WTC11 (cell line): ENCODE measurements around the gene LCNL1. TPM values are rescaled to one million over a fixed set of nuclear protein-coding genes. Genes with fewer than 3 reads are reported as not detected.

Experiments used
- ATAC-seq: fragments of 200-7000 bp; cut with Tn5 transposase; 2 replicates; pipeline ENCODE4 v1.10.0; 2021; ENCODE audit warnings: mild to moderate bottlenecking, moderate library complexity
- CTCF ChIA-PET: fragments of 300-600 bp; sonication (Branson Sonifier 250); formaldehyde crosslinking; loops from one replicate; lab custom pipeline; 2021; ENCODE audit warnings: antibody characterized with exemption; lab: Charles Lee
- POLR2A ChIA-PET: fragments of 350-600 bp; sonication (Branson Sonifier 250); formaldehyde crosslinking; loops from one replicate; lab custom pipeline; 2021; ENCODE audit warnings: antibody characterized with exemption; lab: Charles Lee
- DNase-seq: peaks from one replicate; pipeline ENCODE4 v3.0.0; 2021; ENCODE audit warnings: low spot score
- H3K27ac Mint-ChIP-seq: 2 replicates; pipeline ENCODE4 v1.8.0; 2021; ENCODE audit warnings: mixed read lengths
- H3K27me3 Mint-ChIP-seq: 2 replicates; pipeline ENCODE4 v1.8.0; 2021; ENCODE audit warnings: low read depth, mild to moderate bottlenecking, moderate library complexity, mixed read lengths
- H3K36me3 Mint-ChIP-seq: 2 replicates; pipeline ENCODE4 v1.8.0; 2021; ENCODE audit warnings: mixed read lengths
- H3K4me1 Mint-ChIP-seq: 2 replicates; pipeline ENCODE4 v1.8.0; 2022; ENCODE audit warnings: mixed read lengths
- H3K4me3 Mint-ChIP-seq: 2 replicates; pipeline ENCODE4 v1.8.0; 2021; ENCODE audit warnings: mild to moderate bottlenecking, moderate library complexity, mixed read lengths
- H3K9me3 Mint-ChIP-seq: 2 replicates; pipeline ENCODE4 v1.8.0; 2021; ENCODE audit warnings: mixed read lengths
- ARID4B ChIP-seq: sonication (generic); formaldehyde crosslinking; IDR thresholded peaks from 2 replicates; pipeline ENCODE4 v1.8.0; 2023; ENCODE audit warnings: missing genetic modification reagents, mild to moderate bottlenecking, borderline replicate concordance
- ATF3 ChIP-seq: sonication (generic); formaldehyde crosslinking; conservative IDR thresholded peaks from 2 replicates; pipeline ENCODE4 v1.8.1; 2022; ENCODE audit warnings: mild to moderate bottlenecking, missing genetic modification reagents
- E2F5 ChIP-seq: sonication (generic); formaldehyde crosslinking; IDR thresholded peaks from 2 replicates; pipeline ENCODE4 v1.8.1; 2022; ENCODE audit warnings: mild to moderate bottlenecking, moderate library complexity, missing genetic modification reagents
- HMGA2 ChIP-seq: fragments of 250-450 bp; sonication (Bioruptor Pico); IDR thresholded peaks from 2 replicates; pipeline ENCODE4 v1.4.0; 2021; ENCODE audit warnings: mild to moderate bottlenecking, moderate library complexity
- OVOL2 ChIP-seq: fragments of 250-450 bp; sonication (Bioruptor Pico); IDR thresholded peaks from 2 replicates; pipeline ENCODE4 v1.9.0; 2021; ENCODE audit warnings: mild to moderate bottlenecking, borderline replicate concordance
- RORB ChIP-seq: fragments of 250-450 bp; sonication (Bioruptor Pico); IDR thresholded peaks from 2 replicates; pipeline ENCODE4 v1.9.0; 2021; ENCODE audit warnings: mild to moderate bottlenecking
- SMAD4 ChIP-seq: sonication (generic); formaldehyde crosslinking; IDR thresholded peaks from 2 replicates; pipeline ENCODE4 v1.8.0; 2022; ENCODE audit warnings: mild to moderate bottlenecking, missing genetic modification reagents
- ZNF512 ChIP-seq: sonication (generic); formaldehyde crosslinking; IDR thresholded peaks from 2 replicates; pipeline ENCODE4 v1.8.1; 2022; ENCODE audit warnings: missing genetic modification reagents, borderline replicate concordance
- ZSCAN18 ChIP-seq: fragments of 250-450 bp; sonication (Bioruptor Pico); IDR thresholded peaks from 2 replicates; pipeline ENCODE4 v2.1.2; 2022; ENCODE audit warnings: mild to moderate bottlenecking, moderate library complexity
- total RNA-seq: library from RNA; stranded (reverse); gene quantifications from 3 replicates; pipeline ENCODE4 v1.2.3, GENCODE V29; 2021

LCNL1 gene
- total RNA-seq, 1 experiment from 2014 or later, result 0.50 TPM

- POLR2A ChIA-PET, result no interaction called here
- CTCF ChIA-PET, result interaction anchor here (0.6 to 3.8 kb wide), 10 partner anchors 8 to 210 kb away, joined by 3 to 38 read pairs (median 4); partner anchors contain the start of genes MAN1B1 and NPDC1
Measured at GRCh38 chr9:137026828-137027227, 44.0 kb downstream of the LCNL1 start.

GRCh38 chr9:137027369-137028262 is 44.8 kb downstream of the LCNL1 start, which contains the start of gene ABCA2:
Gene ABCA2, minus strand, starts transcription at chr9:137028237. Its CDS starts 97 bp downstream, at chr9:137028140.
- Mint-ChIP-seq H3K27me3 (peaks cover 17% of the 10 kb centered on the region), H3K9me3 (no peaks in the 10 kb centered on the region), H3K27ac (no peak within 1 kb of the TSS), H3K4me3 (peak within 1 kb of the TSS; percentile 69), H3K36me3 (no peaks in the 10 kb centered on the region), H3K4me1 (0 out of 2 replicates have a peak, but pooled peaks cover 2% of the 10 kb centered on the region)
- POLR2A ChIA-PET, result no interaction called here
- DNase-seq, result peak; percentile 41
- CTCF ChIA-PET, result interaction anchor here (0.6 to 3.8 kb wide), 28 partner anchors 8 to 249 kb away, joined by 3 to 58 read pairs (median 12); partner anchors contain the start of genes CCDC183, CLIC3, ENTPD2 and FBXW5
- no peak for TF ChIP-seq ZNF512
- TF ChIP-seq RORB (CRISPR knock-in tag), result no peak
- no peak for TF ChIP-seq OVOL2 (CRISPR knock-in tag)
- 0 out of 2 replicates have a peak, but pooled peaks have one; percentile 43 for TF ChIP-seq E2F5 (CRISPR knock-in tag)
- no peak; the same call in none of the 2 replicates for ATAC-seq

More at GRCh38 chr9:137026828-137027227, 44.0 kb downstream of the LCNL1 start:
- no peak for ATAC-seq
- Mint-ChIP-seq H3K9me3 (no peaks in the 10 kb centered on the region), H3K27me3 (peaks cover 17% of the 10 kb centered on the region)
- TF ChIP-seq ARID4B (CRISPR knock-in tag) (no peak), SMAD4 (CRISPR knock-in tag) (no peak), ZSCAN18 (CRISPR knock-in tag) (no peak), HMGA2 (CRISPR knock-in tag) (no peak), ATF3 (CRISPR knock-in tag) (no peak)
- TF ChIP-seq, all 79 proteins: peak for 0
- peak overlapping the region; percentile 69 for H3K4me3 Mint-ChIP-seq
- H3K27ac Mint-ChIP-seq, result no peak overlapping the region
- H3K4me1 Mint-ChIP-seq, result peaks cover 2% of the 10 kb centered on the region; the same call in 1 of the 2 replicates
- H3K36me3 Mint-ChIP-seq, result no peaks in the 10 kb centered on the region
- DNase-seq, result no peak
